HepG2 (cell line): ENCODE measurements around the gene TTPAL. TPM values are rescaled to one million over a fixed set of nuclear protein-coding genes. Genes with fewer than 3 reads are reported as not detected.
A peak's percentile ranks its signal among the peaks of the same experiment; 100 is the strongest.

Source experiments
- AHDC1 ChIP-seq: sonication (generic); formaldehyde crosslinking; IDR thresholded peaks from 2 replicates; pipeline ENCODE4 v1.5.1; 2020; ENCODE audit warnings: mild to moderate bottlenecking, missing genetic modification reagents, borderline replicate concordance
- ATF3 ChIP-seq: sonication (generic); formaldehyde crosslinking; IDR thresholded peaks from 2 replicates; pipeline ENCODE4 v1.4.0; 2020; ENCODE audit warnings: missing genetic modification reagents
- ATRX ChIP-seq: sonication (generic); formaldehyde crosslinking; IDR thresholded peaks from 2 replicates; pipeline ENCODE4 v1.4.0; 2020; ENCODE audit warnings: missing genetic modification reagents, borderline replicate concordance
- CHD2 ChIP-seq: IDR thresholded peaks from 2 replicates; pipeline ENCODE4 v1.6.1; 2011; ENCODE audit warnings: low read depth, low read length, improper control_type of control experiment
- HCFC1 ChIP-seq: fragments of 150-350 bp; IDR thresholded peaks from 2 replicates; pipeline ENCODE4 v1.6.1; 2014; ENCODE audit warnings: low read depth, low read length
- HMG20B ChIP-seq: conservative IDR thresholded peaks from 2 replicates; pipeline ENCODE4 v1.6.1; 2016; ENCODE audit warnings: missing genetic modification reagents, missing compliant biosample characterization
- HNRNPH1 ChIP-seq: fragments of 200-400 bp; formaldehyde crosslinking; optimal IDR thresholded peaks from 2 replicates; pipeline ENCODE3; 2017; ENCODE audit warnings: mild to moderate bottlenecking, low read depth, low read length
- LBX2 ChIP-seq: sonication (generic); formaldehyde crosslinking; IDR thresholded peaks from 2 replicates; pipeline ENCODE4 v1.5.0; 2020; ENCODE audit warnings: missing genetic modification reagents, mild to moderate bottlenecking, borderline replicate concordance
- MATR3 ChIP-seq: sonication (generic); formaldehyde crosslinking; IDR thresholded peaks from 2 replicates; pipeline ENCODE4 v1.4.0; 2020; ENCODE audit warnings: missing genetic modification reagents
- MTERF4 ChIP-seq: sonication (generic); formaldehyde crosslinking; IDR thresholded peaks from 2 replicates; pipeline ENCODE4 v1.8.0; 2023; ENCODE audit warnings: mild to moderate bottlenecking, missing genetic modification reagents
- NFIC ChIP-seq: IDR thresholded peaks from 2 replicates; pipeline ENCODE4 v1.6.1; 2012; ENCODE audit warnings: mild to moderate bottlenecking, low read length, inconsistent platforms
- NR2F6 ChIP-seq, 2 experiments: IDR thresholded peaks; 2 replicates each; pipeline ENCODE4 v1.6.1; 2016; ENCODE audit warnings: antibody characterized with exemption in 1 of 2, mild to moderate bottlenecking in 1 of 2
- PCBP1 ChIP-seq: fragments of 200-400 bp; formaldehyde crosslinking; IDR thresholded peaks from 2 replicates; pipeline ENCODE4 v1.6.1; 2017; ENCODE audit warnings: mild to moderate bottlenecking, low read depth, low read length, borderline replicate concordance
- POGZ ChIP-seq: sonication (generic); formaldehyde crosslinking; IDR thresholded peaks from 2 replicates; pipeline ENCODE4 v1.4.0; 2020; ENCODE audit warnings: mild to moderate bottlenecking, missing genetic modification reagents
- SAP130 ChIP-seq: IDR thresholded peaks from 2 replicates; pipeline ENCODE4 v1.6.1; 2016; ENCODE audit warnings: low read depth
- SRY ChIP-seq: sonication (generic); formaldehyde crosslinking; IDR thresholded peaks from 2 replicates; pipeline ENCODE4 v1.8.0; 2022; ENCODE audit warnings: mild to moderate bottlenecking, missing genetic modification reagents
- ZBTB26 ChIP-seq: IDR thresholded peaks from 2 replicates; pipeline ENCODE4 v1.6.1; 2016; ENCODE audit warnings: missing compliant biosample characterization, missing genetic modification reagents, borderline replicate concordance
- ZNF207 ChIP-seq: fragments of 450-650 bp; IDR thresholded peaks from 2 replicates; pipeline ENCODE4 v1.6.1; 2016; ENCODE audit warnings: antibody characterized with exemption, borderline replicate concordance
- ZNF740 ChIP-seq: sonication (generic); formaldehyde crosslinking; IDR thresholded peaks from 2 replicates; pipeline ENCODE4 v1.4.0; 2020; ENCODE audit warnings: missing genetic modification reagents
- ZNF841 ChIP-seq: sonication (generic); formaldehyde crosslinking; IDR thresholded peaks from 2 replicates; pipeline ENCODE4 v1.8.1; 2023; ENCODE audit warnings: missing genetic modification reagents, borderline replicate concordance
- polyA plus RNA-seq, 8 experiments: library from polyadenylated mRNA; depleted of rRNA in 3 of 8; stranded (reverse) in 7 of 8; unstranded in 1 of 8; fragments of >200 nt; fragmentation: Illumina TruSeq in 4 of 8; extraction: Trizol in 4 of 8; gene quantifications; 2 replicates each; pipeline versions ENCODE4 v1.2.1 to v1.2.3, GENCODE V29; 2011 to 2016; ENCODE audit warnings: low read depth in 4 of 8, missing spikeins in 1 of 8, mixed read lengths in 1 of 8; ENCODE audit not compliant: insufficient read depth in 1 of 8
- total RNA-seq, 5 experiments: library from RNA; depleted of rRNA; stranded (reverse); fragments of >200 nt; fragmentation: Illumina TruSeq; extraction: Trizol; gene quantifications; 2 replicates each; pipeline ENCODE4 v1.2.3, GENCODE V29; 2016; ENCODE audit warnings: low read depth in 1 of 5

The TTPAL gene
- total and polyA plus RNA-seq, 2 of the 13 experiments (the other 11 are each of a cell fraction or from before 2014, with no cell fraction given), result 4.3 to 18.8 TPM

- peak; percentile 15; the same call in 1 of the 2 replicates for TF ChIP-seq AHDC1
- no peak for TF ChIP-seq LBX2 (CRISPR knock-in tag)
- TF ChIP-seq NFIC, result peak; percentile 10; the same call in 1 of the 2 replicates
- peak; percentile 34; the same call in 1 of the 2 replicates for TF ChIP-seq POGZ (CRISPR knock-in tag)
- TF ChIP-seq HNRNPH1, result no peak
- TF ChIP-seq SRY, result no peak
- TF ChIP-seq SAP130 (CRISPR knock-in tag), result no peak
- TF ChIP-seq ZNF740 (CRISPR knock-in tag), result no peak
- TF ChIP-seq HCFC1, result no peak
- TF ChIP-seq MATR3 (CRISPR knock-in tag), result no peak
- TF ChIP-seq ZNF841 (CRISPR knock-in tag), result no peak
- TF ChIP-seq ATRX (CRISPR knock-in tag), result no peak
- no peak for TF ChIP-seq CHD2
- no peak for TF ChIP-seq ZNF207
- TF ChIP-seq HMG20B (CRISPR knock-in tag), result no peak
- TF ChIP-seq NR2F6 (IDR thresholded peaks at IDR 0.05), result no peak
- no peak for TF ChIP-seq NR2F6 (CRISPR knock-in tag; IDR thresholded peaks at IDR 0.05)
- no peak for TF ChIP-seq ATF3
- peak; percentile 45; the same call in 1 of the 2 replicates for TF ChIP-seq ZBTB26
- TF ChIP-seq MTERF4, result no peak
- no peak for TF ChIP-seq PCBP1
These were observed 13.9 kb upstream of the TTPAL start (continued) for GRCh38 chr20:44461803-44462174.
